ENCODE data around the gene IGFLR1. TPM values are rescaled to one million over a fixed set of nuclear protein-coding genes. Genes with fewer than 3 reads are reported as not detected.

IGFLR1 gene
- total RNA-seq, 6 experiments from 2014 or later = 0.76 to 2.8 (median 1.4) TPM

DNA sequence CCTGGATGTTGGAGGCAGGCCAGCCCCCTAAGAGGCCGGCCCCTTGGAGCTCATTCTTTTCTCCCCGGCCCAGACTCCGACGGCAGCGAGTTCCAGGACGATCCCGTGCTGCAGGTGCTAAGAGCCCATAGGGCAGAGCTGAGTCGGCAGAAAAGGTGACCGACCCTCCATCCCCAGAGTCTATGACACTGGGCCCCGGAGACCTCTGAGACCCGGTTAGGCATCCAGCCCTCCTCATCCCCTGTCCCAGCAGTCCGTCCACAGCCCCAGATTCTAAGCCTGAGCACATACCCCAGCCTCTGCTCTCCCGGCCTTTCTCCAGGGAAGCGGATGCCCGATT, 25.8 kb upstream of the IGFLR1 start:
- peaks cover 2% of the 10 kb centered on the region for H3K27me3 Mint-ChIP-seq (ENCODE audit: insufficient read depth)
- TF ChIP-seq CTCF (IDR thresholded peaks at IDR 0.05) = no peak
- peaks cover 6% of the 10 kb centered on the region for H3K4me1 Mint-ChIP-seq (ENCODE audit: low read depth)
- H3K9me3 Mint-ChIP-seq = no peaks in the 10 kb centered on the region
- H3K36me3 Mint-ChIP-seq (ENCODE audit: low read depth) = peaks cover 7% of the 10 kb centered on the region
- no peak overlapping the region for H3K4me3 Mint-ChIP-seq
- H3K27ac Mint-ChIP-seq = no peak overlapping the region
- DNase-seq = no peak

DNA sequence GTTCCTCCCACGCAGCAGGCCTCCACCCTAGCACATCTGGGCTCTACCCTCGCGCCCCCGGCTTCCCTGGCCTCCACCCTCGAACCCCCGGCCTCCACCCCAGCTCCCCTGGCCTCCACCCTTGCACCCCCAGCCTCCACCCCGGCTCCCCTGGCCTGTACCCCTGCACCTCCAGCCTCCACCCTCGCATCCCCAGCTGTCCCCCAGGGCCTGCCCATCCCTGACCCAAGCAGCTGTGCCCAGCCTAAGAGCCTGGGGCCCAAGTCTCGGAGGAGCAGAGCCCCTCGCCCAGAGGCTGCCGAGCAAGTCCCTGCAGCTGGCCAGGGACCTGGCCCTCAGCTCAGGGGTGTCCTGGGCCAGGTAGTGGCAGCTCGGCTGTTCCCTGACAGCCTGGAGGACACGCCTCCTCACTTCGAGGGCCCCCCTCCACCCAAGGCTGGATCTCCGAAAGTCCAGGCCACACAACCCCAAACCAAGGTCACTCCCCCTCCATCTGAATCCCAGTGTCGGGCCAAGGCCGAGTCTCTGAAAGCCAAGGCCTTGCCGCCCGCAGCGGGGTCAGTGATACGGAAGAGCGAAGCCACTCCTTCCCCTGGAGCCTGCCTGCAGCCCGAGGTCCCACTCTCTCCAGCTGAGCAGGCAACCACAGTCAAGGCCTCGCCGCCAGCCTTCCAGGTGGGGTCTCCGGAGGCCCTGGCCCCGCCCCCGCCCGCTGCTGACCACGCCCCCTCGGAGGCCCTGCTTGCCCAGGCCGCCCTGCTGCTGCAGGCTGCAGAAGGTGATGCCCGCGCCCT, 25.2 kb upstream of the IGFLR1 start:
- Mint-ChIP-seq H3K27me3 (ENCODE audit: insufficient read depth) (peaks cover 2% of the 10 kb centered on the region), H3K27ac (no peak overlapping the region), H3K4me1 (ENCODE audit: low read depth) (peaks cover 6% of the 10 kb centered on the region; the same call in 1 of the 2 replicates), H3K36me3 (ENCODE audit: low read depth) (peaks cover 7% of the 10 kb centered on the region), H3K4me3 (no peak overlapping the region), H3K9me3 (no peaks in the 10 kb centered on the region)
- no peak for DNase-seq
- no peak for TF ChIP-seq CTCF (IDR thresholded peaks at IDR 0.05)

GRCh38 chr19:35766571-35767104, 24.4 kb upstream of the IGFLR1 start:
- TF ChIP-seq CTCF (IDR thresholded peaks at IDR 0.05) = no peak
- Mint-ChIP-seq H3K27ac (no peak overlapping the region), H3K4me3 (no peak overlapping the region), H3K9me3 (no peaks in the 10 kb centered on the region), H3K36me3 (ENCODE audit: low read depth) (peaks cover 12% of the 10 kb centered on the region), H3K4me1 (ENCODE audit: low read depth) (peaks cover 6% of the 10 kb centered on the region; the same call in 1 of the 2 replicates), H3K27me3 (ENCODE audit: insufficient read depth) (peaks cover 2% of the 10 kb centered on the region)
- no peak for DNase-seq

DNA sequence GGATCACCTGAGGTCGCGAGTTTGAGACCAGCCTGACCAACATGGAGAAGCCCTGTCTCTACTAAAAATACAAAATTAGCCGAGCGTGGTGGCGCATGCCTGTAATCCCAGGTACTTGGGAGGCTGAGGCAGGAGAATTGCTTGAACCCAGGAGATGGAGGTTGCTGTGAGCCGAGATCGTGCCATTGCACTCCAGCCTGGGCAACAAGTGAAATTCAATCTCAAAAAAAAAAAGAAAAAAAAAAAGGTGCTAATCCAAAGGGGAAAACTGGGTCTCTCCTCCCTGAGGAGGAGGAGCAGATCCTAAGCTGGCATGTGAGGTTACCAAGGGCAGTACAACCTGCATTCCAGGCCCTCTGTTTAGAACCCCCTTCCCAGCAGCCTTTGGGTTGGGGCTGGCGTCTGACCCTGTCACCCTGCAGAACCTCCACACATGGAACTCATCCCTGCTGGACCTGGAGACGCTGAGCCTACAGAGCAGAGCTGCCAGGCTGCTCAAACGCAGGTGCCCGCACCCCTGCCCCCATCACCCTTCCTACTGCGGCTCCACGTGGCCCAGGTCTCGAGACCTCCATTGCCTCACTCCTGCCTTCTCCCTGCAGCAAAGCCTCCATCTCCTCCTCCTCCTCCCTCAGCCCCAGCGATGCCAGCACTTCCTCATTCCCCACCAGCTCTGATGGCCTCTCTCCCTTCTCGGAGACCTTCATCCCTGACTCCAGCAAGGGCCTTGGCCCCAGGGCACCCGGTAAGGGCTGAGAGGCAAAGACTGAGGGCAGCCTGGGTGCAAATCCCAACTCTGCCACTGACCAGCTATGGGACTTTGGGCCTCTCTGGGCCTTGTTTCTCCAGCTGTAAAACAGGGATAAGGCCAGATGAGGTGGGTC, 22.4 kb upstream of the IGFLR1 start:
- H3K4me1 Mint-ChIP-seq (ENCODE audit: low read depth) = peaks cover 7% of the 10 kb centered on the region
- H3K4me3 Mint-ChIP-seq = no peak overlapping the region
- TF ChIP-seq CTCF (IDR thresholded peaks at IDR 0.05) = no peak
- no peaks in the 10 kb centered on the region for H3K9me3 Mint-ChIP-seq
- peaks cover 13% of the 10 kb centered on the region for H3K36me3 Mint-ChIP-seq (ENCODE audit: low read depth)
- peaks cover 2% of the 10 kb centered on the region; the same call in 1 of the 2 replicates for H3K27me3 Mint-ChIP-seq (ENCODE audit: insufficient read depth)
- no peak overlapping the region for H3K27ac Mint-ChIP-seq
- no peak for DNase-seq

GRCh38 chr19:35760711-35761349, 18.6 kb upstream of the IGFLR1 start:
- DNase-seq = no peak
- H3K36me3 Mint-ChIP-seq (ENCODE audit: low read depth) = peaks cover 17% of the 10 kb centered on the region; the same call in 1 of the 2 replicates
- H3K4me1 Mint-ChIP-seq (ENCODE audit: low read depth) = peaks cover 32% of the 10 kb centered on the region
- H3K27ac Mint-ChIP-seq = no peak overlapping the region
- no peak overlapping the region for H3K4me3 Mint-ChIP-seq
- TF ChIP-seq CTCF (IDR thresholded peaks at IDR 0.05) = no peak; the same call in 1 of the 2 replicates
- no peaks in the 10 kb centered on the region for H3K9me3 Mint-ChIP-seq
- H3K27me3 Mint-ChIP-seq (ENCODE audit: insufficient read depth) = peaks cover 4% of the 10 kb centered on the region; the same call in 1 of the 2 replicates
